HG03354 (cell line): ENCODE measurements around the gene OR4D2.
"Not testable (repeated sequence)": the region's sequence is repeated elsewhere in the genome, so short reads cannot be mapped to it uniquely, and the experiment has no call there.

Experiments used
- ATAC-seq: cut with Tn5 transposase; IDR thresholded peaks from one replicate; pipeline ENCODE4 v1.9.1; 2021; ENCODE audit warnings: mild to moderate bottlenecking; ENCODE audit not compliant: unreplicated experiment, poor library complexity, severe bottlenecking

Gene OR4D2

DNA sequence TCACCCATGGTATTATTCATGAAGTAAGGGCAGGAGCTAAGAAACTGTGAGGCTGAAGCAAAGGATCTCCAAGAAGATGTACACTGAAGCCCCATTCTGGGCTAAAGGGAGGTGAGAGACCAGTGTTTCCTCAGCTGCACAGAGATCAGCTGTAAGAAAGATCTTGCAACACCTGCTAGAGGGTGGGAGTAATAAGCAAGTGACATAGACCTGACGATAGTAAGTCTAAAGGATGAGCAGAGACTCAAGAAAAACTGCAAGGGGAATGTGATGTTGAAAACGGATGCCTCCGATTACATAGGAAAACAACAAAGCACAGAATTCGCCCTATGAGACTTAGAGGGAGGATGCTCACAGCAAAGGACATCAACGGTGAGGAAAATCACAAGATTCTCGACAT lies at the start of gene OR4D2:
Gene OR4D2 (plus strand): TSS at position 301 of the 400 bp plus-strand sequence. CDS start 2,674 bp downstream, outside the sequence.
- no peak for ATAC-seq

DNA sequence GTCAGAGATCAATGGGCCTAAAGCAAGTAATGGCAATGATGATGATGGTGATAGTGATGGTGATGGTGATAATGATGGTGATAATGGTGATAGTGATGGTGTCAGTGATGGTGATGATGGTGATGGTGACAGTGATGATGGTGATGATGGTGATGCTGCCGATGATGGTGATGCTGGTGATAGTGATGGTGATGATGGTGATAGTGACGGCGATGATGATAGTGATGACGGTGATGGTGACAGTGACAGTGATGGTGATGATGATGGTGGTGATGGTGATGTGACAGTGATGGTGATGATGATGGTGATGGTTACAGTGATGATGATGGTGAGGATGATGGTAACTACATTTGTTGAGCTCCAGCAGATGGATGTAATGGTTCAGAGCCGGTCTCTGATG lies 49.4 kb upstream of the OR4D2 start:
- ATAC-seq = no peak

- no peak for ATAC-seq
Measured at GRCh38 chr17:58119491-58119890, 47.3 kb upstream of the OR4D2 start.

GRCh38 chr17:58120195-58120822 lies 46.5 kb upstream of the OR4D2 start:
- ATAC-seq = no peak

DNA sequence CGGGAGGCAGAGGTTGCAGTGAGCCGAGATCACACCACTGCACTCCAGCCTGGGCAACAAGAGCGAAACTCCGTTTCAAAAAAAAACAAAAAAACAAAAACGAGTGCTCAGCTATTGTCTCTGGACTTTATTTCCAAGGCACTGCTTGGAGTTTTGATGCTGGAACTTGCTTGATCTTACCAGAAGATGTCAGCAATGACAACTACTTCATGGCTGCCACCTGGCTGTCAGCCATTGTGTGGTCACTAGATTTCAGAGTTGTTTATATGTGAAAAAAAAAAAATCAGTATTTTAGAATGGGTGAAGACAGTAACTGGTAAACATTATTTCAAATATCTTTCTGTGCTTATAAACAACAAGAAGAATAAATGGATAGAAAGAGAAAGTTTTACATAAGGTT lies 44.9 kb upstream of the OR4D2 start:
- ATAC-seq = no peak

GRCh38 chr17:58127846-58128245 lies 38.9 kb upstream of the OR4D2 start:
- no peak for ATAC-seq

GRCh38 chr17:58132697-58133096 lies 34.1 kb upstream of the OR4D2 start:
- ATAC-seq = not testable (repeated sequence)

GRCh38 chr17:58136669-58137279 lies 30.0 kb upstream of the OR4D2 start:
- no peak for ATAC-seq

- no peak for ATAC-seq
Measured at GRCh38 chr17:58141505-58141904, 25.3 kb upstream of the OR4D2 start.

DNA sequence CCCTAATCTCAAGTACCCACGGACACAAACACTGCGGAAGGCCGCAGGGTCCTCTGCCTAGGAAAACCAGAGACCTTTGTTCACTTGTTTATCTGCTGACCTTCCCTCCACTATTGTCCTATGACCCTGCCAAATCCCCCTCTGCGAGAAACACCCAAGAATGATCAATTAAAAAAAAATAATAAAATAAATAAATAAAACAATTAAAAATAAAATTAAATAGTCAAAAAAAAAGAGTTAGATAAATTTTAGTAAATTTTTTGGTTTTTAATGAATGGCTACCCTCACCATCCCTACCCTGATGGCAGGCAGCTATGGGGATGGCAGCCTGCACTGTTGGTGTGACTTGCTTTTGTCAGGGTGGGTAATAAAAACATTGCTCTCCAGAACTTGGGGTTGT lies 23.4 kb upstream of the OR4D2 start:
- ATAC-seq = not testable (repeated sequence)

DNA sequence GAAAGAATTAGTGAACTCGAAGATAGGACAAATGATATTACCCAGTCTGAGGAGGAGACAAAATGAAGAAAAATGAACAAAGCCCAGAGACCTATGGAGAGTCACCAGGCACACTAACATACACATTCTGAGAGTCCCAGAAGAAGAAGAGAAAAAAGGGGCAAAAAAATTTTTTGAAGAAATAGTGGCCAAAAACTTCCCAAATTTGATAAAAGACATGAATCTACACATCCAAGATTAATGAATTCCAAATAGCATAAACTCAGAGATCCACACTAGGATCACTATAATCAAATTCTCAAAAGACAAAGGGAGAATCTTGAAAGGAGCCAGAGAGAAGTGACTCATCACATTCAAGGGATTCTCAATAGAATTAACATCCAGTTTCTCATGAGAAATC lies 22.0 kb upstream of the OR4D2 start:
- ATAC-seq = no peak

- ATAC-seq = no peak
Measured at GRCh38 chr17:58147930-58148434, 18.8 kb upstream of the OR4D2 start, which contains the start of gene OR4D1. Gene OR4D1 (plus strand): TSS chr17:58148384. CDS start chr17:58155154, 6,770 bp downstream.

DNA sequence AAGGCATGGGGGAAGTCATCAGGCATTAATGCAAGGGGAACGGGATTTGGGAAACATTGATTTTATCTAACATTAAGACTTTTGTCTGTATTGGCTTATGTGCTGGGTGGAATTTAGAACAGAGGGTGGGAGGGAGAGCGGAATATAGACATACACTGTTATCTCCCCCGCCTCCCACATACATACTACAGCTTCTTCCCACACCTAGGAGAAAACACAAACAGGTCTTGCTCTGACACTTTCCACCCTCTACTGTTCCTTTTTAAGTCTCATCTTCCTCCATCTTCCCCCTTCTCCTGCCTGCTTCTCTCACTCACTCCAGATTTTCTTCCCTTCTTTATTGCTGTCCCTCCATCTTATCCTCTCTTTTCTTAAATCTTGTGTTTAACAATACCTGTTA lies 18.2 kb upstream of the OR4D2 start:
- no peak for ATAC-seq

DNA sequence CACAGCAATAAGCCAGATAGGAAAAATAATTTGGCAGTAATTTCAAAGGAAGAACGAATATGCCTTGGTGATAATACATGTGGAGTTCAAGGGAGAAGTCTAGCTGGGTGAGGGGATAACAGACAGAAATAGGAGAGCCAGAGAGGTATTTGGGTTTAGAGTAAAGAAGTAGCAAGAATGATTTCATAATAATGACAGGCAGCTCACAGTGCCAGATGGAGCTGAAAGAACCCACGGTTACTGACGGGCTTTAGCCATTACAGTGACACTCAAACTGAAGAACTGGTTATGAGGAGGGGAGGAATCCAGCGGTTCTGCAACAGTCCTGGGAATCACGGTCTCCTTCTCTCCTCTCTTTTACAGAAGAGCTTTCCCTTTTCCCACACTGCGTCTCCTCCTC lies 16.4 kb upstream of the OR4D2 start:
- no peak for ATAC-seq

DNA sequence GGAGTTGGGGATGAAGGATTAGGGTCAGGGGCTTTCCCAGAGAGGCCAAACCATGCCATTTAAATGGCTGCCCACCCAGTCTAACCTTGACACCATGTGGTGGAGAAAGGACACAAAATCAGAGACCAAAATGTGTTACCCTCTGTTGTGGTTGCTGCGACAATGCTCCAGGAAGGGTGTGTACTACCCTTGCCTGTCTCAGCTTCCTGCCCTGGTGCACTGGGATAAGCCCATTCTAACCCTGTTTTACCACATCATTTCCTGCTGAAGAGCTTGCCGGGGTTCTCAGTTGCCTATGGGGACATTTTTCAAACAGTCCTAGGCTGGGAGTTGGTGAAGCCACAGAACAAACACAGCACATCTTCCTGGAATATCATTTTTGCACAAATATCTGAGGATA lies 13.7 kb upstream of the OR4D2 start:
- no peak for ATAC-seq

DNA sequence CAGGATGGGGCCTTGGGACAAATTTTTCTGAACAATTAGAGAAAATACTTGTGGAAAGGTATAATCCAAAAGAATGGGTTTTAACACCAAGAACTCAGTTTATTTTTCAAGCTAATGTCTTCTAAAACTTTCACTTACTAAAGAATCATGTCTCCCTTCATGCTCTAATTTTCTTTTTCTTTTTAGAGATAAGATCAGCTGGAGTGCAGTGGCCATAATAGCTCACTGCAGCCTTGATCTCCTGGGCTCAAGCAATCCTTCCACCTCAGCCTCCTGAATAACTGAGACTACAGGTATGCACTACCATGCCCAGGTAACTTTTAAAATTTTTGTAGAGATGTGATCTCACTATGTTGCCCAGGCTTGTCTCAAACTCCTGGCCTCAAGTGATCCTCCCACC lies 13.1 kb upstream of the OR4D2 start:
- ATAC-seq = no peak

DNA sequence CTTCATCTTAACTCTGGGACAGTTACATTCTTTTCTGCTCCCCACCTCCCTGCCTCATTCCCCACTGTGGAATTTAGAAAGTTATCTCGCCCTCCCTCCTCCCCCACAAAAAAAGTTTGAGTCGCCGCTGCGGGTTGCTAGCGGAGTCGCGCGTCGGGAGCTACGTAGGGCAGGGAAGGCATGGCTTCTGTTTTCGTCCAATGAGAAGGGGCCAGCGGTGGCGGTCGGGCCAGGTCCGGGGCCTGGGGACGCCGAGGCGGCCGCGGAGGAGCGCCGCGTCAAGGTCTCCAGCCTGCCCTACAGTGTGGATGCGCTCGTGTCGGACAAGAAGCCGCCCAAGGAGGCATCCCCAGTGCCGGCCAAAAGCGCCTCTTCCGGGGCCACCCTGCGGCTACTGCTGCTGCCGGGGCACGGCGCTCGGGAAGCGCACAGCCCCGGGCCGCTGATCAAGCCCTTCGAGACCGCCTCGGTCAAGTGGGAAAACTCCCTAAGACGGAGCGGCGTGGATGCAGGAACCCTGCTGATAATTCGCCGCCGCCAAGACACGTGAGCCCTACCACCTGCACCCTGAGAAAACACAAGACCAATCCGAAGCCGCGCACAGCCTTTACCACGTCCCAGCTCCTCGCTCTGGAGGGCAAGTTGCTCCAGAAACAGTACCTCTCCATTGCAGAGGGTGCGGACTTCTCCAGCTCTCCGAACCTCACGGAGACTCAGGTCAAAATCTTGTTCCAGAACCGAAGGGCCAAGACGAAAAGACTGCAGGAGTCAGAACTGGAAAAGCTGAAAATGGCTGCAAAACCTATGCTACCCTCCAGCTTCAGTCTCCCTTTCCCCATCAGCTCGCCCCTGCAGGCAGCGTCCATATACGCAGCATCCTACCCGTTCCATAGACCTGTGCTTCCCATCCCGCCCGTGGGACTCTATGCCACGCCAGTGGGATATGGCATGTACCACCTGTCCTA lies 9.7 kb upstream of the OR4D2 start:
- no peak for ATAC-seq

DNA sequence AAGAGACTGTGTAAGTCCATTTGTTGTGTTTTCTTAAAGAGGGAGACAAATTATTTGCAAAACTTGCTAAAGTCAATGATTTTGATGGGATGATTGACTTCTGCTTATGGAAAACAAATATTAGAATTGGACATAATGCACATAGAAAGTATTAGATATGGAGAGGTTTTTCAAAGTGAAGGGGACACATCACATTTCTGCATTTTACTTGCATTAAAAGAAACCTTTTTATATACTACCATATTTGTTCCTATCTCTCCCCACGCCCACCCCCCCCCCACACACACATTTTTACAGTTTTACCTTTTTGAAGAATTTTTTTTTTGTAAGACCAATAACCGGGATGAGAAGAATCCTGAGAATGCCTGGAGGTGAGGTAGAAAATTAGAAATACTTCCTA lies 8.6 kb upstream of the OR4D2 start:
- no peak for ATAC-seq

- no peak for ATAC-seq
Measured at GRCh38 chr17:58161566-58161965, 5.2 kb upstream of the OR4D2 start.

DNA sequence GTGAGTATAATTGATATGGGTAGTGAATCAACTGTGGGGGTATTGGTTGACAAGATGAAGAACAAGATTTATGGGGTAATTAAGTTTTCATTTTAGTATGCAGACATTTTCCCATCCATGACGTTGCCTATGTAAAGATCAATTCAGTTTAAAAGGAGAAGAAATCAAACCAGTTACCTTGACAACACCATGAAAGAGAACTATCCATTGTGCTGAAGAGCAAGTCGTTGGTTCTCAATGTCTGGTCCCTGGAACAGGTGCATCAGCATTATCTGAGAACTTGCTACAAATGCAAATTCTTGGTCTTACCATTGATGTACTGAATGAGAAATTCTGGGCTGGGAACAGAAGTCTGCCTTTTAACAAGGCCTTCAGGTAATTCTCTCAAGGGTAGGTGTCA lies 801 bp upstream of the OR4D2 start:
- ATAC-seq = no peak
